Measurements from ENCODE around the gene WDR72.

The WDR72 gene

GRCh38 chr15:53534105-53534839 is 225.2 kb downstream of the WDR72 start:
- in situ Hi-C loops (cut with HindIII; ENCODE audit: low pct_unique_long_range_greater_than_20kb, low sequenced_read_pairs), result no loop called here
- no peak for TF ChIP-seq JUND (IDR thresholded peaks at IDR 0.05; ENCODE audit: low read depth)
- no peak for DNase-seq (ENCODE audit: low read depth in 1 of 2, low spot score in 1 of 2)

- in situ Hi-C loops (cut with HindIII; ENCODE audit: low pct_unique_long_range_greater_than_20kb, low sequenced_read_pairs), result no loop called here
- DNase-seq (ENCODE audit: low read depth in 1 of 2, low spot score in 1 of 2), result no peak
These were observed 228.7 kb downstream of the WDR72 start for GRCh38 chr15:53530761-53531160.

GRCh38 chr15:53527996-53528395 is 231.5 kb downstream of the WDR72 start:
- TF ChIP-seq JUND (IDR thresholded peaks at IDR 0.05; ENCODE audit: low read depth), result no peak
- in situ Hi-C loops (cut with HindIII; ENCODE audit: low pct_unique_long_range_greater_than_20kb, low sequenced_read_pairs), result no loop called here
- DNase-seq (ENCODE audit: low read depth in 1 of 2, low spot score in 1 of 2), result no peak

More at GRCh38 chr15:53530761-53531160, 228.7 kb downstream of the WDR72 start:
- TF ChIP-seq JUND (IDR thresholded peaks at IDR 0.05; ENCODE audit: low read depth), result no peak

- TF ChIP-seq JUND (IDR thresholded peaks at IDR 0.05; ENCODE audit: low read depth), result no peak
- no peak for DNase-seq (ENCODE audit: low read depth in 1 of 2, low spot score in 1 of 2)
- in situ Hi-C loops (cut with HindIII; ENCODE audit: low pct_unique_long_range_greater_than_20kb, low sequenced_read_pairs), result no loop called here
These were observed 233.6 kb downstream of the WDR72 start for GRCh38 chr15:53525894-53526293.

- DNase-seq (ENCODE audit: low read depth in 1 of 2, low spot score in 1 of 2), result no peak
- TF ChIP-seq JUND (IDR thresholded peaks at IDR 0.05; ENCODE audit: low read depth), result no peak
- in situ Hi-C loops (cut with HindIII; ENCODE audit: low pct_unique_long_range_greater_than_20kb, low sequenced_read_pairs), result no loop called here
These were observed 236.5 kb downstream of the WDR72 start for GRCh38 chr15:53522991-53523390.

GRCh38 chr15:53520996-53521395 is 238.5 kb downstream of the WDR72 start:
- in situ Hi-C loops (cut with HindIII; ENCODE audit: low pct_unique_long_range_greater_than_20kb, low sequenced_read_pairs), result no loop called here
- DNase-seq (ENCODE audit: low read depth in 1 of 2, low spot score in 1 of 2), result no peak
- no peak for TF ChIP-seq JUND (IDR thresholded peaks at IDR 0.05; ENCODE audit: low read depth)

- DNase-seq (ENCODE audit: low read depth in 1 of 2, low spot score in 1 of 2), result no peak
- in situ Hi-C loops (cut with HindIII; ENCODE audit: low pct_unique_long_range_greater_than_20kb, low sequenced_read_pairs), result no loop called here
- no peak for TF ChIP-seq JUND (IDR thresholded peaks at IDR 0.05; ENCODE audit: low read depth)
These were observed 246.0 kb downstream of the WDR72 start for GRCh38 chr15:53513431-53513830.

- in situ Hi-C loops (cut with HindIII; ENCODE audit: low pct_unique_long_range_greater_than_20kb, low sequenced_read_pairs), result no loop called here
- DNase-seq (ENCODE audit: low read depth in 1 of 2, low spot score in 1 of 2), result peak in 1 of 2 experiments; percentile 31
- no peak for TF ChIP-seq JUND (IDR thresholded peaks at IDR 0.05; ENCODE audit: low read depth)
These were observed 247.4 kb downstream of the WDR72 start for GRCh38 chr15:53512029-53512428.

GRCh38 chr15:53511175-53511574 is 248.3 kb downstream of the WDR72 start:
- DNase-seq (ENCODE audit: low read depth in 1 of 2, low spot score in 1 of 2), result no peak
- in situ Hi-C loops (cut with HindIII; ENCODE audit: low pct_unique_long_range_greater_than_20kb, low sequenced_read_pairs), result no loop called here
- no peak for TF ChIP-seq JUND (IDR thresholded peaks at IDR 0.05; ENCODE audit: low read depth)

- DNase-seq (ENCODE audit: low read depth in 1 of 2, low spot score in 1 of 2), result peak in 1 of 2 experiments; percentile 14
- no peak for TF ChIP-seq JUND (IDR thresholded peaks at IDR 0.05; ENCODE audit: low read depth)
- in situ Hi-C loops (cut with HindIII; ENCODE audit: low pct_unique_long_range_greater_than_20kb, low sequenced_read_pairs), result no loop called here
These were observed 253.1 kb downstream of the WDR72 start for GRCh38 chr15:53506370-53506769.

GRCh38 chr15:53498996-53499395 is 260.5 kb downstream of the WDR72 start:
- in situ Hi-C loops (cut with HindIII; ENCODE audit: low pct_unique_long_range_greater_than_20kb, low sequenced_read_pairs), result no loop called here
- no peak for TF ChIP-seq JUND (IDR thresholded peaks at IDR 0.05; ENCODE audit: low read depth)

GRCh38 chr15:53490341-53490740 is 269.1 kb downstream of the WDR72 start:
- no peak for TF ChIP-seq JUND (IDR thresholded peaks at IDR 0.05; ENCODE audit: low read depth)
- no peak for DNase-seq (ENCODE audit: low read depth in 1 of 2, low spot score in 1 of 2)
- in situ Hi-C loops (cut with HindIII; ENCODE audit: low pct_unique_long_range_greater_than_20kb, low sequenced_read_pairs), result no loop called here

More at GRCh38 chr15:53498996-53499395, 260.5 kb downstream of the WDR72 start:
- no peak for DNase-seq (ENCODE audit: low read depth in 1 of 2, low spot score in 1 of 2)

- no peak for DNase-seq (ENCODE audit: low read depth in 1 of 2, low spot score in 1 of 2)
- in situ Hi-C loops (cut with HindIII; ENCODE audit: low pct_unique_long_range_greater_than_20kb, low sequenced_read_pairs), result no loop called here
- TF ChIP-seq JUND (IDR thresholded peaks at IDR 0.05; ENCODE audit: low read depth), result no peak
These were observed 277.4 kb downstream of the WDR72 start for GRCh38 chr15:53482055-53482454.
